Tibial nerve (tissue), 4 donors: Measurements from ENCODE around the gene RNU6-1.

ENCODE experiments used
- CTCF ChIP-seq, 5 experiments: fragments of 200-600 bp in 3 of 5; fragments of 450-650 bp in 2 of 5; sonication (generic) in 3 of 5; IDR thresholded peaks; one replicate each; pipeline ENCODE4 v1.5.1; 2016 to 2019; ENCODE audit warnings: antibody characterized with exemption in 5 of 5, mild to moderate bottlenecking in 3 of 5, moderate library complexity in 2 of 5
- EP300 ChIP-seq, 2 donors: sonication (generic); formaldehyde crosslinking; IDR thresholded peaks; one replicate each; pipeline ENCODE4 v1.6.1; 2017; ENCODE audit warnings: antibody characterized with exemption in 2 of 2, mild to moderate bottlenecking in 1 of 2
- POLR2A ChIP-seq, 2 donors: fragments of 450-650 bp; IDR thresholded peaks; one replicate each; pipeline ENCODE4 v1.6.1; 2017; ENCODE audit warnings: antibody characterized with exemption in 2 of 2, mild to moderate bottlenecking in 2 of 2, moderate library complexity in 2 of 2

GRCh38 chr15:67879440-67880129, 39.7 kb upstream of the RNU6-1 start:
- no peak for TF ChIP-seq CTCF (IDR thresholded peaks at IDR 0.05)
- no peak for TF ChIP-seq POLR2A (IDR thresholded peaks at IDR 0.05)
- no peak for TF ChIP-seq EP300 (IDR thresholded peaks at IDR 0.05)
